B cell (primary cell): ENCODE measurements around the gene VPS25.

Experiments
- EZH2 ChIP-seq: IDR thresholded peaks from 2 replicates; pipeline ENCODE4 v1.6.1; 2012; ENCODE audit warnings: borderline replicate concordance, low read depth, mild to moderate bottlenecking, moderate library complexity, low read length; ENCODE audit not compliant: insufficient read depth, poor library complexity, severe bottlenecking
- TF ChIP-seq, protein P1 (sequence below): fragments of 200-600 bp; IDR thresholded peaks from one replicate; pipeline ENCODE4 v1.8.0; 2022; ENCODE audit warnings: antibody characterized with exemption, mild to moderate bottlenecking

DNA sequence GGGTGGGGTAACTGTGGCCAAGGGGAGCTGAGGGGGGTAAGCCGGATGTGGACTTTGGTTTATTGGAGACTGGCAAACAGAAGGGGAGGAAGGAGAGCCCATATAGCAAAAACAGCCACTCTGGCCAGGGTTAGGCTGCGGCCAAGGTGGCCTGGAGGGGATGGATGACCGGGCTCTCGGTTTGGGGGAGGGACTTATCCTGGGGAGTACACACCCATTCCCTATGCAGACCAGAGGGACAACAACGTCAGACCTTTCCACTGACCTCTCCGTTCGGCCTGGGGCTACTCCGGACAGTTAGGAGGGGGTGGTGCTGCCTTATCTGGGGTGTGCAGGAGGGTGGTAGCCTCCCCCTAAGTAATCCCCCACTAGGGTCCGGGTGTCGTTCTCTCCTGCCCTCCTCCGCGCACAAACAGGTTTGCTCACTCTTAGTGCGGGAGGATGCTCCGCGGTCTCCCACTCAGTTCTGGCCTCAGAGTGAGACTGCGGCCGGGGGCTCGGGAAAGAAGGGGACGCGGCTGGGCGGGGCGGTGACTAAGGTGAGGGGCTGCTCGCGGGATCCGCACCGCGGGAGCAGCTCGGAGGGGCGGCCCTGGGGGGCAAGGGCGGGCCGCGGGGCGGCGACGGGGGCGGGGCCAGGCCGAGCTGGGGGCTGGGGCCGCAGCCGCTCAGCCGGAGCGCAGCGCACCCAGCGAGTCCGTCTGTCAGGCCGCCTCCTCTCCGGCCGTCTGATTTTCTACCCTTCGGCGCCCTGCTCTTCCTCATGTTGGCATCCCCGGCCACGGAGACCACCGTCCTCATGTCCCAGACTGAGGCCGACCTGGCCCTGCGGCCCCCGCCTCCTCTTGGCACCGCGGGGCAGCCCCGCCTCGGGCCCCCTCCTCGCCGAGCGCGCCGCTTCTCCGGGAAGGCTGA, 6.9 kb downstream of the VPS25 start, which contains the start of gene WNK4:
- no peak for TF ChIP-seq EZH2
- TF ChIP-seq, protein P1, sequence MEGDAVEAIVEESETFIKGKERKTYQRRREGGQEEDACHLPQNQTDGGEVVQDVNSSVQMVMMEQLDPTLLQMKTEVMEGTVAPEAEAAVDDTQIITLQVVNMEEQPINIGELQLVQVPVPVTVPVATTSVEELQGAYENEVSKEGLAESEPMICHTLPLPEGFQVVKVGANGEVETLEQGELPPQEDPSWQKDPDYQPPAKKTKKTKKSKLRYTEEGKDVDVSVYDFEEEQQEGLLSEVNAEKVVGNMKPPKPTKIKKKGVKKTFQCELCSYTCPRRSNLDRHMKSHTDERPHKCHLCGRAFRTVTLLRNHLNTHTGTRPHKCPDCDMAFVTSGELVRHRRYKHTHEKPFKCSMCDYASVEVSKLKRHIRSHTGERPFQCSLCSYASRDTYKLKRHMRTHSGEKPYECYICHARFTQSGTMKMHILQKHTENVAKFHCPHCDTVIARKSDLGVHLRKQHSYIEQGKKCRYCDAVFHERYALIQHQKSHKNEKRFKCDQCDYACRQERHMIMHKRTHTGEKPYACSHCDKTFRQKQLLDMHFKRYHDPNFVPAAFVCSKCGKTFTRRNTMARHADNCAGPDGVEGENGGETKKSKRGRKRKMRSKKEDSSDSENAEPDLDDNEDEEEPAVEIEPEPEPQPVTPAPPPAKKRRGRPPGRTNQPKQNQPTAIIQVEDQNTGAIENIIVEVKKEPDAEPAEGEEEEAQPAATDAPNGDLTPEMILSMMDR = no peak
